Endothelial cell (in vitro differentiated cells): ENCODE data around the gene GALP. TPM values are rescaled to one million over a fixed set of nuclear protein-coding genes. Genes with fewer than 3 reads are reported as not detected.

Experiments
- DNase-seq: peaks from one replicate; pipeline ENCODE4 v3.0.0; 2021; ENCODE audit warnings: low spot score
- H3K27ac Mint-ChIP-seq: one replicate; pipeline ENCODE4 v1.8.0; 2021; ENCODE audit warnings: mixed read lengths, inconsistent platforms; ENCODE audit not compliant: unreplicated experiment
- H3K27me3 Mint-ChIP-seq: one replicate; pipeline ENCODE4 v1.8.0; 2021; ENCODE audit warnings: mild to moderate bottlenecking, moderate library complexity, mixed read lengths, inconsistent platforms; ENCODE audit not compliant: unreplicated experiment
- H3K36me3 Mint-ChIP-seq: one replicate; pipeline ENCODE4 v1.8.0; 2021; ENCODE audit warnings: mild to moderate bottlenecking, low read depth, mixed read lengths, inconsistent platforms; ENCODE audit not compliant: unreplicated experiment
- H3K4me1 Mint-ChIP-seq: one replicate; pipeline ENCODE4 v1.8.0; 2021; ENCODE audit warnings: mild to moderate bottlenecking, mixed read lengths, inconsistent platforms; ENCODE audit not compliant: unreplicated experiment
- H3K4me3 Mint-ChIP-seq: one replicate; pipeline ENCODE4 v1.8.0; 2021; ENCODE audit warnings: mild to moderate bottlenecking, mixed read lengths, inconsistent platforms; ENCODE audit not compliant: unreplicated experiment
- H3K9me3 Mint-ChIP-seq: one replicate; pipeline ENCODE4 v1.8.0; 2021; ENCODE audit warnings: mixed read lengths, inconsistent platforms; ENCODE audit not compliant: unreplicated experiment
- total RNA-seq: library from RNA; stranded (reverse); fragmentation: NEBNext Ultra II Directional; extraction: Animal tissue kit (Norgen Biotek cat#: 25700); gene quantifications from one replicate; pipeline ENCODE4 v1.2.1, GENCODE V29; 2021; ENCODE audit not compliant: unreplicated experiment
- TF ChIP-seq, protein P1 (sequence below): fragments of 200-600 bp; sonication (generic); IDR thresholded peaks from one replicate; pipeline ENCODE4 v1.5.0; 2021; ENCODE audit warnings: antibody characterized with exemption; ENCODE audit not compliant: unreplicated experiment

Gene GALP
- total RNA-seq, 1 donor from 2014 or later, result not detected

DNA sequence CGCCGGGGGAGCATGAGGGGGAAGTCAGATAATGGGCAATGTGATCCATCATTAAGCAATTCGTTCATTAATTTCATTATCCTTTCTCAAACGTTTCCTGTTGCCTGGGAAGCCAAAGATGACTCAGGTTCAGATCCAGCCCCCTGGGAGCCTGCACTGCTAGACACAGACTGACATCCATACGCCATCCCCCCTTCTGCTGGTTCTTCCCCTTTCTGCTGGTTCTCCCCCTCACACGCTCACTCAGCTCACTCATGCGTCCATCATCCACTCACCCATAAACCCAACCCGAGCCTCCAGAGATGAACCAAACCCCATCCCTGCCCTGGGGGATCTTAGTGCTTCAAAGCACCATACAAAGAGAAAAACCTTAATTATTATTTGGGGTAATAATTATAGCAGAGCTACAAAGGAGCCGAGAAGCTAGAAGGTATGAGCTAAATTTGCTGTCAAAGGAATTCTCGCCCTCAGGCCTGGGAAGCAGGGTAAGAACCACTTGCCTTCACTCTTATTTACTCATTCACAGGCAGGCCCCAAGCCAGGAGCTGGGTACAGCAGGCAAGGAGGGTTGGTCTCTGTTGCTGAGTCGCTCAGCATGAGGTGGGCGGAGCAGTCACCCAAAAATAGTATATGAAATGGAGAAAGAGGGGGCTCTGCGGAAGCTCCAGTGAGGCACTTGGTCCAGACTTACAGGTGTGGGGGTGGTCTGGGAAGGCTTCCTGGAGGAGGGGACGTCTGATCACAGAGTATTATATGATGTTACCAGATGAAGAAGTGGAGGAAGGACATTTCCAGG, 41.8 kb upstream of the GALP start:
- Mint-ChIP-seq H3K4me1 (no peaks in the 10 kb centered on the region), H3K27me3 (peaks cover 7% of the 10 kb centered on the region), H3K27ac (no peak overlapping the region), H3K9me3 (no peaks in the 10 kb centered on the region), H3K36me3 (no peaks in the 10 kb centered on the region), H3K4me3 (no peak overlapping the region)
- DNase-seq, result no peak
- TF ChIP-seq, protein P1, sequence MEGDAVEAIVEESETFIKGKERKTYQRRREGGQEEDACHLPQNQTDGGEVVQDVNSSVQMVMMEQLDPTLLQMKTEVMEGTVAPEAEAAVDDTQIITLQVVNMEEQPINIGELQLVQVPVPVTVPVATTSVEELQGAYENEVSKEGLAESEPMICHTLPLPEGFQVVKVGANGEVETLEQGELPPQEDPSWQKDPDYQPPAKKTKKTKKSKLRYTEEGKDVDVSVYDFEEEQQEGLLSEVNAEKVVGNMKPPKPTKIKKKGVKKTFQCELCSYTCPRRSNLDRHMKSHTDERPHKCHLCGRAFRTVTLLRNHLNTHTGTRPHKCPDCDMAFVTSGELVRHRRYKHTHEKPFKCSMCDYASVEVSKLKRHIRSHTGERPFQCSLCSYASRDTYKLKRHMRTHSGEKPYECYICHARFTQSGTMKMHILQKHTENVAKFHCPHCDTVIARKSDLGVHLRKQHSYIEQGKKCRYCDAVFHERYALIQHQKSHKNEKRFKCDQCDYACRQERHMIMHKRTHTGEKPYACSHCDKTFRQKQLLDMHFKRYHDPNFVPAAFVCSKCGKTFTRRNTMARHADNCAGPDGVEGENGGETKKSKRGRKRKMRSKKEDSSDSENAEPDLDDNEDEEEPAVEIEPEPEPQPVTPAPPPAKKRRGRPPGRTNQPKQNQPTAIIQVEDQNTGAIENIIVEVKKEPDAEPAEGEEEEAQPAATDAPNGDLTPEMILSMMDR, result no peak

DNA sequence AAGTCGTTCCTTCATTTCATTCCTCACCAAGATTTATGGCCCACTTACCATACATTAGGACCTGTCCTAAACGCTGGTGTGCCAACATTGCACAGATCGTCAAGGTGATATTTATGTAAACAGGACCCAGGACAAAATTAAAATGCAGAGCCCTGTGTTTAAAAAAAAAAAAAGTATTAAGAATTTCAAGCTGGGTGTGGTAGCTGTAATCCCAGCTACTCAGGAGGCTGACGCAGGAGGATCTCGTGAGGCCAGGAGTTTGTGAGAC, 41.2 kb upstream of the GALP start:
- H3K27ac Mint-ChIP-seq, result no peak overlapping the region
- no peak for DNase-seq
- TF ChIP-seq, protein P1, result no peak
- peaks cover 8% of the 10 kb centered on the region for H3K27me3 Mint-ChIP-seq
- peaks cover under 1% of the 10 kb centered on the region for H3K36me3 Mint-ChIP-seq
- H3K4me3 Mint-ChIP-seq, result no peak overlapping the region
- H3K9me3 Mint-ChIP-seq, result no peaks in the 10 kb centered on the region
- no peaks in the 10 kb centered on the region for H3K4me1 Mint-ChIP-seq

- H3K4me3 Mint-ChIP-seq, result no peak overlapping the region
- H3K27ac Mint-ChIP-seq, result no peak overlapping the region
- TF ChIP-seq, protein P1, result no peak
- peaks cover 7% of the 10 kb centered on the region for H3K4me1 Mint-ChIP-seq
- peaks cover 6% of the 10 kb centered on the region for H3K36me3 Mint-ChIP-seq
- no peak for DNase-seq
- no peaks in the 10 kb centered on the region for H3K9me3 Mint-ChIP-seq
- H3K27me3 Mint-ChIP-seq, result peaks cover 10% of the 10 kb centered on the region
Observed at GRCh38 chr19:56136362-56136761, 39.4 kb upstream of the GALP start.

DNA sequence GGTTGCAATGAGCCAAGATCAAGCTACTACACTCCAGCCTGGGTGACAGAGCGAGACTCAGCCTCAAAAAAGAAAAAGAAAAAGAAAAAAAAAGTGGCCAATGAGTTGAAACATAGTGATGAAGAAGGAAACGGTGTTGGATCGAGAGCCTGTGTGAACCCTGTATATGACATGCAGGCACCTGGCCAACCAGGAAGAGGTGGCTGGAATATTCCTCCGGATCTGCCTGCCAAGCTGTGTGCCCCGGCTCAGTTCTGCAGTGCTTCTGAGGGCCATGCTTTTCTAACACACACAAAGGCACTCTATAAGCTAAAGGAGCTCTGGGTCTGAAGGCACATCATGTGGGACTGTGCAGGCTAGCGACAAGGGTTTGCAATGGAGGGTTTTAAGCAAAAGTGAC, 38.4 kb upstream of the GALP start:
- Mint-ChIP-seq H3K4me3 (no peak overlapping the region), H3K27me3 (peaks cover 10% of the 10 kb centered on the region), H3K27ac (peak overlapping the region; percentile 24), H3K4me1 (peaks cover 10% of the 10 kb centered on the region), H3K9me3 (no peaks in the 10 kb centered on the region), H3K36me3 (peaks cover 6% of the 10 kb centered on the region)
- no peak for DNase-seq
- TF ChIP-seq, protein P1, result no peak

DNA sequence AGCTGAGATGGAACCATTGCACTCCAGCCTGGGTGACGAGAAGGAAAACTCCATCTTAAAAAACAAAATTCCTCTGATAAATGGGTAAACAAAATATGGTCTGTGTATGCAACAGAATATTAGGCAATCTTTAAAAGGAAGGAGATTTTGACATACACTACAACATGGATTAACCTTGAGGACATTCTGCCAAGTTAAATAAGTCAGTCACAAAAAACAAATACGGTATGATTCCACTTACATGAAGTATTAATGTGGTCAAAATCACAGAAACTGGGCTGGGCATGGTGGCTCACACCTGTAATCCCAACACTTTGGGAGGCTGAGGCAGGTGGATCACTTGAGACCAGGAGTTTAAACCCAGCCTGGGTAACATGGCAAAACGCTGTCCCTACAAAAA, 37.7 kb upstream of the GALP start:
- Mint-ChIP-seq H3K27me3 (peaks cover 10% of the 10 kb centered on the region), H3K27ac (no peak overlapping the region), H3K4me1 (peaks cover 10% of the 10 kb centered on the region), H3K36me3 (peaks cover 6% of the 10 kb centered on the region), H3K4me3 (no peak overlapping the region), H3K9me3 (no peaks in the 10 kb centered on the region)
- TF ChIP-seq, protein P1, result no peak
- DNase-seq, result no peak
